ENCODE data around the gene TEX10. TPM values are rescaled to one million over a fixed set of nuclear protein-coding genes. Genes with fewer than 3 reads are reported as not detected.

Gene TEX10
- total and polyA plus RNA-seq, 2 of the 13 experiments (the other 11 are each of a cell fraction or from before 2014, with no cell fraction given) = 18.1 to 38.7 TPM

DNA sequence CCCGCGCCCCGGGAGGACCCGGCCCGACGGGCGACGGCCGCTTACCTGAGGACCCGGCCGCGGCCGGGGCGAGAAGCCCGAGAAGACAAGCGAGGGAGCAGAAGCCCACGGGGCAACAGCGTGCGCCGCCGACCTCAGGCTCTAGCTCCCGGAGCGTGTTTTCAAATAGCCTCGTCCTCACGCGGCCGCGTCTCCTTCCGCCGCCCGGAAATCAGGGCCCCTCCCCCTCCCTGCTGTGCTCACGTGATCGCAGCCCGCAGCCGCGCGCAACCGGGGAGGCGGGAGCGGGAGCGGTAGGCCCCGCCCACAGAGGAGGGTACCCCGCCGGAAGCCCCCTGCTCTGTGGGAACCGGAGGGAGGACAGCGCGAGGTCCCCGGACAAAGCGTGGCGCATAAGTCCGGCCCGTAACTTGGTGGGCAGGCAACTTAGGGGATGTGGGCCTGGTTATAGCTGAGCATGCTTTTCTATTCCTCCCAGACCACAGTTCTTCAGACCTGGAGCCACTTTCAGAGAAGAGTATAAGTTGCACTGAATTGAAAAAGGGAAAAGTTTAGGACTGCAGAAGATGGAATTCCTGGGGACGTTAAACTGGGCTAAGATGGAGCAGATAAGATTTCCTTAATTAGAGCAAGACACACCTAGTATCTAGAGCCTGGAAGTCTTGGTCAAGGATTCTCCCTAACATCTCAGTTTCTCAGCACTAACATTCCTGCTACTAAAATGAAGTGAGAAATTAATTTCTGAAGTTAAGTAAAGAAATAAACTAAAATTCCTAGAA, at the start of gene TEX10 (continued):
- TF ChIP-seq CENPT (CRISPR knock-in tag; IDR thresholded peaks at IDR 0.05; ENCODE audit: low read depth) (no peak), ZNF329 (CRISPR knock-in tag; IDR thresholded peaks at IDR 0.05; ENCODE audit: low read depth) (peak; percentile 86; the same call in 1 of the 2 replicates), CBX1 (IDR thresholded peaks at IDR 0.05; ENCODE audit: low read depth) (no peak), ZNF143 (CRISPR knock-in tag; IDR thresholded peaks at IDR 0.05) (peak; percentile 13; the same call in 1 of the 2 replicates), SOX6 (IDR thresholded peaks at IDR 0.05) (no peak), SOX6 (CRISPR knock-in tag; IDR thresholded peaks at IDR 0.05) (peak; percentile 45; the same call in 1 of the 2 replicates), HNF4G (IDR thresholded peaks at IDR 0.05; ENCODE audit: borderline replicate concordance, low read depth, low read length) (no peak), HNF4G (CRISPR knock-in tag; IDR thresholded peaks at IDR 0.05; ENCODE audit: borderline replicate concordance, low read depth) (no peak), YEATS2 (CRISPR knock-in tag; IDR thresholded peaks at IDR 0.05; ENCODE audit: borderline replicate concordance) (peak; percentile 93), ZNF496 (CRISPR knock-in tag; IDR thresholded peaks at IDR 0.05; ENCODE audit: insufficient replicate concordance) (no peak), ZKSCAN1 (IDR thresholded peaks at IDR 0.05; ENCODE audit: low read length) (no peak), ZNF550 (CRISPR knock-in tag; IDR thresholded peaks at IDR 0.05; ENCODE audit: borderline replicate concordance) (no peak), HHEX (CRISPR knock-in tag; IDR thresholded peaks at IDR 0.05) (no peak), NR2F2 (IDR thresholded peaks at IDR 0.05; ENCODE audit: borderline replicate concordance, low read depth) (no peak), RAD21 (CRISPR knock-in tag; IDR thresholded peaks at IDR 0.05) (no peak), ZNF724P (CRISPR knock-in tag; IDR thresholded peaks at IDR 0.05; ENCODE audit: borderline replicate concordance) (peak; percentile 76; the same call in 1 of the 2 replicates), U2AF2 (IDR thresholded peaks at IDR 0.05; ENCODE audit: low read depth, low read length) (no peak)
- TF ChIP-seq, protein P1, sequence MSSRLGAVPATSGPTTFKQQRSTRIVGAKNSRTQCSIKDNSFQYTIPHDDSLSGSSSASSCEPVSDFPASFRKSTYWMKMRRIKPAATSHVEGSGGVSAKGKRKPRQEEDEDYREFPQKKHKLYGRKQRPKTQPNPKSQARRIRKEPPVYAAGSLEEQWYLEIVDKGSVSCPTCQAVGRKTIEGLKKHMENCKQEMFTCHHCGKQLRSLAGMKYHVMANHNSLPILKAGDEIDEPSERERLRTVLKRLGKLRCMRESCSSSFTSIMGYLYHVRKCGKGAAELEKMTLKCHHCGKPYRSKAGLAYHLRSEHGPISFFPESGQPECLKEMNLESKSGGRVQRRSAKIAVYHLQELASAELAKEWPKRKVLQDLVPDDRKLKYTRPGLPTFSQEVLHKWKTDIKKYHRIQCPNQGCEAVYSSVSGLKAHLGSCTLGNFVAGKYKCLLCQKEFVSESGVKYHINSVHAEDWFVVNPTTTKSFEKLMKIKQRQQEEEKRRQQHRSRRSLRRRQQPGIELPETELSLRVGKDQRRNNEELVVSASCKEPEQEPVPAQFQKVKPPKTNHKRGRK (CRISPR knock-in tag; IDR thresholded peaks at IDR 0.05) = no peak
- TF ChIP-seq, protein P2, sequence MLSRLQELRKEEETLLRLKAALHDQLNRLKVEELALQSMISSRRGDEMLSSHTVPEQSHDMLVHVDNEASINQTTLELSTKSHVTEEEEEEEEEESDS (CRISPR knock-in tag; IDR thresholded peaks at IDR 0.05; ENCODE audit: borderline replicate concordance) = 0 out of 2 replicates have a peak, but pooled peaks have one; percentile 38
- TF ChIP-seq, protein P3, sequence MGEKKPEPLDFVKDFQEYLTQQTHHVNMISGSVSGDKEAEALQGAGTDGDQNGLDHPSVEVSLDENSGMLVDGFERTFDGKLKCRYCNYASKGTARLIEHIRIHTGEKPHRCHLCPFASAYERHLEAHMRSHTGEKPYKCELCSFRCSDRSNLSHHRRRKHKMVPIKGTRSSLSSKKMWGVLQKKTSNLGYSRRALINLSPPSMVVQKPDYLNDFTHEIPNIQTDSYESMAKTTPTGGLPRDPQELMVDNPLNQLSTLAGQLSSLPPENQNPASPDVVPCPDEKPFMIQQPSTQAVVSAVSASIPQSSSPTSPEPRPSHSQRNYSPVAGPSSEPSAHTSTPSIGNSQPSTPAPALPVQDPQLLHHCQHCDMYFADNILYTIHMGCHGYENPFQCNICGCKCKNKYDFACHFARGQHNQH (CRISPR knock-in tag; IDR thresholded peaks at IDR 0.05) = peak; percentile 90
- TF ChIP-seq, protein P4, sequence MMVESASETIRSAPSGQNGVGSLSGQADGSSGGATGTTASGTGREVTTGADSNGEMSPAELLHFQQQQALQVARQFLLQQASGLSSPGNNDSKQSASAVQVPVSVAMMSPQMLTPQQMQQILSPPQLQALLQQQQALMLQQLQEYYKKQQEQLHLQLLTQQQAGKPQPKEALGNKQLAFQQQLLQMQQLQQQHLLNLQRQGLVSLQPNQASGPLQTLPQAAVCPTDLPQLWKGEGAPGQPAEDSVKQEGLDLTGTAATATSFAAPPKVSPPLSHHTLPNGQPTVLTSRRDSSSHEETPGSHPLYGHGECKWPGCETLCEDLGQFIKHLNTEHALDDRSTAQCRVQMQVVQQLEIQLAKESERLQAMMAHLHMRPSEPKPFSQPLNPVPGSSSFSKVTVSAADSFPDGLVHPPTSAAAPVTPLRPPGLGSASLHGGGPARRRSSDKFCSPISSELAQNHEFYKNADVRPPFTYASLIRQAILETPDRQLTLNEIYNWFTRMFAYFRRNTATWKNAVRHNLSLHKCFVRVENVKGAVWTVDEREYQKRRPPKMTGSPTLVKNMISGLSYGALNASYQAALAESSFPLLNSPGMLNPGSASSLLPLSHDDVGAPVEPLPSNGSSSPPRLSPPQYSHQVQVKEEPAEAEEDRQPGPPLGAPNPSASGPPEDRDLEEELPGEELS (CRISPR knock-in tag; IDR thresholded peaks at IDR 0.05) = peak; percentile 65
- TF ChIP-seq, protein P5, sequence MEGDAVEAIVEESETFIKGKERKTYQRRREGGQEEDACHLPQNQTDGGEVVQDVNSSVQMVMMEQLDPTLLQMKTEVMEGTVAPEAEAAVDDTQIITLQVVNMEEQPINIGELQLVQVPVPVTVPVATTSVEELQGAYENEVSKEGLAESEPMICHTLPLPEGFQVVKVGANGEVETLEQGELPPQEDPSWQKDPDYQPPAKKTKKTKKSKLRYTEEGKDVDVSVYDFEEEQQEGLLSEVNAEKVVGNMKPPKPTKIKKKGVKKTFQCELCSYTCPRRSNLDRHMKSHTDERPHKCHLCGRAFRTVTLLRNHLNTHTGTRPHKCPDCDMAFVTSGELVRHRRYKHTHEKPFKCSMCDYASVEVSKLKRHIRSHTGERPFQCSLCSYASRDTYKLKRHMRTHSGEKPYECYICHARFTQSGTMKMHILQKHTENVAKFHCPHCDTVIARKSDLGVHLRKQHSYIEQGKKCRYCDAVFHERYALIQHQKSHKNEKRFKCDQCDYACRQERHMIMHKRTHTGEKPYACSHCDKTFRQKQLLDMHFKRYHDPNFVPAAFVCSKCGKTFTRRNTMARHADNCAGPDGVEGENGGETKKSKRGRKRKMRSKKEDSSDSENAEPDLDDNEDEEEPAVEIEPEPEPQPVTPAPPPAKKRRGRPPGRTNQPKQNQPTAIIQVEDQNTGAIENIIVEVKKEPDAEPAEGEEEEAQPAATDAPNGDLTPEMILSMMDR (CRISPR knock-in tag; IDR thresholded peaks at IDR 0.05) = 0 out of 2 replicates have a peak, but pooled peaks have one; percentile 25
